Left lung (tissue), 10 donors: ENCODE measurements around the gene RASSF3. TPM values are rescaled to one million over a fixed set of nuclear protein-coding genes. Genes with fewer than 3 reads are reported as not detected.

Experiments used
- ATAC-seq: fragments of 200-7000 bp; cut with Tn5 transposase; one replicate; pipeline ENCODE4 v1.9.1; 2020; ENCODE audit warnings: moderate library complexity
- DNase-seq, 4 donors: peaks; one replicate each; pipeline ENCODE4 v3.0.0-alpha.2; 2013 to 2020
- H3K27ac ChIP-seq, 2 donors: fragments of 200-600 bp; sonication (generic) in 1 of 2; one replicate each; pipeline versions ENCODE4 v1.5.0 to v1.8.0; 2020 to 2021
- H3K27me3 ChIP-seq, 2 donors: fragments of 200-600 bp; sonication (generic) in 1 of 2; one replicate each; pipeline versions ENCODE4 v1.5.0 to v1.8.0; 2020 to 2021
- H3K36me3 ChIP-seq, 2 donors: fragments of 200-600 bp; sonication (generic) in 1 of 2; one replicate each; pipeline versions ENCODE4 v1.5.0 to v1.8.0; 2020 to 2021
- H3K4me1 ChIP-seq, 2 donors: fragments of 200-600 bp; one replicate each; pipeline ENCODE4 v1.8.0; 2021
- H3K4me3 ChIP-seq, 2 donors: fragments of 200-600 bp; sonication (generic) in 1 of 2; one replicate each; pipeline versions ENCODE4 v1.5.0 to v1.8.0; 2020 to 2021; ENCODE audit warnings: mild to moderate bottlenecking in 1 of 2
- H3K9me3 ChIP-seq, 2 donors: fragments of 200-600 bp; sonication (generic) in 1 of 2; one replicate each; pipeline versions ENCODE4 v1.5.0 to v1.8.0; 2020 to 2021
- intact Hi-C, 2 donors: fragments of 100-400 bp; cut with DNase I; formaldehyde crosslinking; loops; one replicate each; pipeline versions ENCODE4 v1.11.2 to v1.14.2; 2022
- microRNA-seq, 2 donors: library from miRNA; unstranded; fragments of <30 nt; microRNA quantifications; one replicate each; pipeline ENCODE4, GENCODE V29; 2019
- polyA plus RNA-seq, 6 donors: library from polyadenylated mRNA; unstranded; fragments of 120-200 nt; gene quantifications; one replicate each; pipeline ENCODE4 v1.2.1, GENCODE V29; 2013; ENCODE audit not compliant: insufficient read length in 6 of 6
- total RNA-seq, 2 donors: library from RNA; stranded (reverse); fragmentation: NEBNext Ultra II Directional; extraction: Animal tissue kit (Norgen Biotek cat#: 25700); gene quantifications; one replicate each; pipeline ENCODE4 v1.2.1, GENCODE V29; 2021
- TF ChIP-seq, protein P1 (sequence below), 2 donors: fragments of 200-600 bp; sonication (generic) in 1 of 2; IDR thresholded peaks; one replicate each; pipeline versions ENCODE4 v1.5.0 to v1.8.0; 2021; ENCODE audit warnings: antibody characterized with exemption in 2 of 2
- donor health status: DM: no; HTN: yes; CAD: no.
- donor health status: DM: no; HTN: no; CAD: no.

The RASSF3 gene
- total and polyA plus RNA-seq, 8 donors, result 30.3 to 90.2 (median 35.6) TPM

GRCh38 chr12:64744422-64745258 lies 134.3 kb downstream of the RASSF3 start:
- Histone ChIP-seq H3K4me1 (peaks cover 6 to 78% of the 10 kb centered on the region in 2 donors), H3K27ac (peak overlapping the region; percentile 13 to 80), H3K9me3 (no peaks in the 10 kb centered on the region), H3K27me3 (no peaks in the 10 kb centered on the region), H3K4me3 (no peak overlapping the region), H3K36me3 (peaks cover 0 to 80% of the 10 kb centered on the region in 2 donors)
- TF ChIP-seq, protein P1, sequence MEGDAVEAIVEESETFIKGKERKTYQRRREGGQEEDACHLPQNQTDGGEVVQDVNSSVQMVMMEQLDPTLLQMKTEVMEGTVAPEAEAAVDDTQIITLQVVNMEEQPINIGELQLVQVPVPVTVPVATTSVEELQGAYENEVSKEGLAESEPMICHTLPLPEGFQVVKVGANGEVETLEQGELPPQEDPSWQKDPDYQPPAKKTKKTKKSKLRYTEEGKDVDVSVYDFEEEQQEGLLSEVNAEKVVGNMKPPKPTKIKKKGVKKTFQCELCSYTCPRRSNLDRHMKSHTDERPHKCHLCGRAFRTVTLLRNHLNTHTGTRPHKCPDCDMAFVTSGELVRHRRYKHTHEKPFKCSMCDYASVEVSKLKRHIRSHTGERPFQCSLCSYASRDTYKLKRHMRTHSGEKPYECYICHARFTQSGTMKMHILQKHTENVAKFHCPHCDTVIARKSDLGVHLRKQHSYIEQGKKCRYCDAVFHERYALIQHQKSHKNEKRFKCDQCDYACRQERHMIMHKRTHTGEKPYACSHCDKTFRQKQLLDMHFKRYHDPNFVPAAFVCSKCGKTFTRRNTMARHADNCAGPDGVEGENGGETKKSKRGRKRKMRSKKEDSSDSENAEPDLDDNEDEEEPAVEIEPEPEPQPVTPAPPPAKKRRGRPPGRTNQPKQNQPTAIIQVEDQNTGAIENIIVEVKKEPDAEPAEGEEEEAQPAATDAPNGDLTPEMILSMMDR (IDR thresholded peaks at IDR 0.05), result no peak
- no peak for DNase-seq
- ATAC-seq, result peak; percentile 67
- intact Hi-C loops, result no loop called here

DNA sequence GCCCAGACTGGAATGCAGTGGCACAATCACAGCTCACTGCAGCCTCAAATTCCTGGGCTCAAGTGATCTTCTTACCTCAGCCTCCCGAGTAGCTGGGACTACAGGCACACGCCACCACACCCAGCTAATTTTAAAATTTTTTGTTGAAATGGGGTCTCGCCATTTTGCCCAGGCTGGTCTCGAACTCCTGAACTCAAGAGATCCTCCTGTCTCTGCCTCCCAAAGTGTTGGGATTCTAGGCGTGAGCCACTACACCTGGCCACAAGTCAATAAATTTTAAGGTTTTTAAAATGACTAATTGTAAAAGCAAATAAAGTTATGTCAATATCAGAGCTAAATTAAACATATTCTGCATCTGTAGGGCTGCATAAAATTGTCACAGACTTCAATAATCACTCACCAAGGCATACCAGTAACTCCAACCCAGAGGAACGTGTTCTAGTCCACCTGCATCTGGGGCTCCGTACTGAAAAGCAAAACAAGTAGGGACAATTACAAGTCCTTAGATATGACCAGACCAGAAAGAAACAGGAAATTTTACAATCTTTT lies 135.0 kb downstream of the RASSF3 start:
- intact Hi-C loops, result no loop called here
- Histone ChIP-seq H3K4me1 (peaks cover 6 to 77% of the 10 kb centered on the region in 2 donors), H3K27ac (peak overlapping the region in 1 of 2 donors; percentile 80), H3K4me3 (no peak overlapping the region), H3K36me3 (peaks cover 0 to 80% of the 10 kb centered on the region in 2 donors), H3K9me3 (no peaks in the 10 kb centered on the region), H3K27me3 (no peaks in the 10 kb centered on the region)
- DNase-seq (no peak), ATAC-seq (peak; percentile 9)
- TF ChIP-seq, protein P1 (IDR thresholded peaks at IDR 0.05), result no peak

DNA sequence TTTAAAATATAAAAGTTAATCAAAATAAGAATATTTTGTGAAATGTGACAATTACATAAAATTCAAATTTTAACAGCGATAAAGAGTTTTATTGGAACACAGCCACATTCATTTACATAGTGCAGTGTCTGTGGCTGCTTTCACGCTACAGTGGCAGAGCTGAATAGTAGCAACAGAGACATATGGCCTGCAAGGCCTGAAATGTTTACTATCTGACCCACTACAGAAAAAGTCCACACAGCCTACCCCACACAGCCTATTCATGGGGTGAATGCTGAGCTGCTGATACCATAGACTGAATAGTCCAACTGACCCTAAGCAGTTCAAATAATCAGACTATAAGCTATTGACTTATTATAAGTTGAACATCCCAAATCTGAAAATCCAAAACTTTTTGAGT lies 135.7 kb downstream of the RASSF3 start:
- intact Hi-C loops, result no loop called here
- TF ChIP-seq, protein P1 (IDR thresholded peaks at IDR 0.05), result no peak
- Histone ChIP-seq H3K27ac (peak overlapping the region in 1 of 2 donors; percentile 80), H3K9me3 (no peaks in the 10 kb centered on the region), H3K4me3 (no peak overlapping the region), H3K36me3 (peaks cover 0 to 80% of the 10 kb centered on the region in 2 donors), H3K4me1 (peaks cover 6 to 78% of the 10 kb centered on the region in 2 donors), H3K27me3 (no peaks in the 10 kb centered on the region)
- DNase-seq (no peak), ATAC-seq (no peak)

GRCh38 chr12:64746663-64747062 lies 136.4 kb downstream of the RASSF3 start:
- Histone ChIP-seq H3K4me1 (peaks cover 6 to 79% of the 10 kb centered on the region in 2 donors), H3K36me3 (peaks cover 0 to 81% of the 10 kb centered on the region in 2 donors), H3K9me3 (no peaks in the 10 kb centered on the region), H3K4me3 (no peak overlapping the region), H3K27me3 (no peaks in the 10 kb centered on the region), H3K27ac (peak overlapping the region in 1 of 2 donors; percentile 80)
- TF ChIP-seq, protein P1 (IDR thresholded peaks at IDR 0.05), result no peak
- no peak for DNase-seq
- ATAC-seq, result no peak
- intact Hi-C loops, result no loop called here

Small RNA genes lying within 50 kb of the gene (microRNA-seq; reads per million reads assigned to microRNA genes)
- gene MIR548C, result 0 reads per million in 2 donors
- 0 reads per million in 2 donors for gene MIR548Z

Other genes with a start within 250 kb of the RASSF3 start
- gene C12orf56, start 219.7 kb upstream of the RASSF3 start, total RNA-seq, result not detected
- gene C12orf56, start 219.7 kb upstream of the RASSF3 start, polyA plus RNA-seq, result under 1 TPM in 5 of 6 donors, not detected in 1; 0.08 to 0.31 (median 0.20) TPM
- gene XPOT, start 206.1 kb upstream of the RASSF3 start, total RNA-seq, result 10 to 100 TPM; 56.9 to 98.2 TPM
- gene XPOT, start 206.1 kb upstream of the RASSF3 start, polyA plus RNA-seq, result 10 to 100 TPM; 47.5 to 63.0 (median 52.4) TPM
- gene TBK1, start 158.4 kb upstream of the RASSF3 start, total RNA-seq, result 10 to 100 TPM; 17.8 to 28.4 TPM
- gene TBK1, start 158.4 kb upstream of the RASSF3 start, polyA plus RNA-seq, result 10 to 100 TPM; 21.8 to 30.4 (median 26.1) TPM
- gene GNS, start 148.9 kb downstream of the RASSF3 start, total RNA-seq, result 100 to 1,000 TPM; 187 to 196 TPM
- 100 to 1,000 TPM in 1 of 6 donors, 10 to 100 TPM in 5; 77.3 to 106 (median 92.8) TPM for gene GNS, start 148.9 kb downstream of the RASSF3 start, polyA plus RNA-seq
- gene TBC1D30, start 214.2 kb downstream of the RASSF3 start, total RNA-seq, result 10 to 100 TPM in 1 of 2 donors, 1 to 10 TPM in 1; 9.9 to 15.8 TPM
- 10 to 100 TPM in 3 of 6 donors, 1 to 10 TPM in 3; 4.3 to 13.5 (median 10.1) TPM for gene TBC1D30, start 214.2 kb downstream of the RASSF3 start, polyA plus RNA-seq